Neural cell (in vitro differentiated cells): ENCODE data around the gene FRMD4A.

Experiments
- EP300 ChIP-seq: fragments of 450-650 bp; conservative IDR thresholded peaks from 2 replicates; pipeline ENCODE4 v1.6.1; 2014; ENCODE audit warnings: antibody characterized with exemption, mild to moderate bottlenecking, moderate library complexity; ENCODE audit not compliant: poor library complexity, severe bottlenecking
- EZH2 ChIP-seq: fragments of 200-600, 300-800 bp; shearing (Covaris generic), sonication (generic); IDR thresholded peaks from 2 replicates; pipeline ENCODE4 v1.6.1; 2014; ENCODE audit warnings: antibody characterized with exemption, low read length, borderline replicate concordance, mild to moderate bottlenecking; ENCODE audit not compliant: insufficient read depth, poor library complexity, severe bottlenecking
- POLR2AphosphoS5 ChIP-seq: IDR thresholded peaks from 2 replicates; pipeline ENCODE4 v1.6.1; 2012
- RAD21 ChIP-seq: fragments of 450-650 bp; conservative IDR thresholded peaks from 2 replicates; pipeline ENCODE4 v1.6.1; 2014; ENCODE audit warnings: antibody characterized with exemption, mild to moderate bottlenecking, moderate library complexity
- TAF1 ChIP-seq: IDR thresholded peaks from 2 replicates; pipeline ENCODE4 v1.6.1; 2012; ENCODE audit warnings: low read depth
- TF ChIP-seq, protein P1 (sequence below): fragments of 450-650 bp; IDR thresholded peaks from 2 replicates; pipeline ENCODE4 v1.5.1; 2014; ENCODE audit warnings: antibody characterized with exemption, mild to moderate bottlenecking, moderate library complexity; ENCODE audit not compliant: poor library complexity, severe bottlenecking

DNA sequence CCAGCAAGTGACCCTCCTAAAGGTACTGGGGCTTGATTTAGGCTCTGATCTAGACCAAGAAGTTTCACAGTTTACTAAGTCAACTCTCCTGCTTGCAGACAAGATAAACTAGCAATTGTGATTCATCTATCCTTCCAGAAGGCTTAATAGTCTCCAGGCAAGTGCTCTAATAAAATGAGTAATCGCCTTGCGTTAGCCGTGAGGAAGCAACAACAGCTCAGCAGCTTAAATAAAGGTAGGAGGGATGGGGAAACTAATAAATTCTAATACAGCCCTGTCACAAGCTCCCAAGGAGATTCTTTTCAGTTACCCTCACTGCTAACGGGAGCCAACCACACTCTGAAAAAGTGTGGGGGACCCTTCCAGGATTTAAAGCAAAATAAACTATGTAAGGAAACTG lies 48.4 kb downstream of the FRMD4A start:
- TF ChIP-seq EP300, result no peak
- TF ChIP-seq, protein P1, sequence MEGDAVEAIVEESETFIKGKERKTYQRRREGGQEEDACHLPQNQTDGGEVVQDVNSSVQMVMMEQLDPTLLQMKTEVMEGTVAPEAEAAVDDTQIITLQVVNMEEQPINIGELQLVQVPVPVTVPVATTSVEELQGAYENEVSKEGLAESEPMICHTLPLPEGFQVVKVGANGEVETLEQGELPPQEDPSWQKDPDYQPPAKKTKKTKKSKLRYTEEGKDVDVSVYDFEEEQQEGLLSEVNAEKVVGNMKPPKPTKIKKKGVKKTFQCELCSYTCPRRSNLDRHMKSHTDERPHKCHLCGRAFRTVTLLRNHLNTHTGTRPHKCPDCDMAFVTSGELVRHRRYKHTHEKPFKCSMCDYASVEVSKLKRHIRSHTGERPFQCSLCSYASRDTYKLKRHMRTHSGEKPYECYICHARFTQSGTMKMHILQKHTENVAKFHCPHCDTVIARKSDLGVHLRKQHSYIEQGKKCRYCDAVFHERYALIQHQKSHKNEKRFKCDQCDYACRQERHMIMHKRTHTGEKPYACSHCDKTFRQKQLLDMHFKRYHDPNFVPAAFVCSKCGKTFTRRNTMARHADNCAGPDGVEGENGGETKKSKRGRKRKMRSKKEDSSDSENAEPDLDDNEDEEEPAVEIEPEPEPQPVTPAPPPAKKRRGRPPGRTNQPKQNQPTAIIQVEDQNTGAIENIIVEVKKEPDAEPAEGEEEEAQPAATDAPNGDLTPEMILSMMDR, result no peak
- TF ChIP-seq POLR2AphosphoS5, result no peak
- no peak for TF ChIP-seq EZH2
- TF ChIP-seq RAD21, result no peak
- no peak for TF ChIP-seq TAF1
